ENCODE data around the gene RTL1. TPM values are rescaled to one million over a fixed set of nuclear protein-coding genes. Genes with fewer than 3 reads are reported as not detected.

Gene RTL1
- polyA plus RNA-seq, 1 of the 3 experiments (the other 2 are of a cell fraction), result 0.07 TPM

DNA sequence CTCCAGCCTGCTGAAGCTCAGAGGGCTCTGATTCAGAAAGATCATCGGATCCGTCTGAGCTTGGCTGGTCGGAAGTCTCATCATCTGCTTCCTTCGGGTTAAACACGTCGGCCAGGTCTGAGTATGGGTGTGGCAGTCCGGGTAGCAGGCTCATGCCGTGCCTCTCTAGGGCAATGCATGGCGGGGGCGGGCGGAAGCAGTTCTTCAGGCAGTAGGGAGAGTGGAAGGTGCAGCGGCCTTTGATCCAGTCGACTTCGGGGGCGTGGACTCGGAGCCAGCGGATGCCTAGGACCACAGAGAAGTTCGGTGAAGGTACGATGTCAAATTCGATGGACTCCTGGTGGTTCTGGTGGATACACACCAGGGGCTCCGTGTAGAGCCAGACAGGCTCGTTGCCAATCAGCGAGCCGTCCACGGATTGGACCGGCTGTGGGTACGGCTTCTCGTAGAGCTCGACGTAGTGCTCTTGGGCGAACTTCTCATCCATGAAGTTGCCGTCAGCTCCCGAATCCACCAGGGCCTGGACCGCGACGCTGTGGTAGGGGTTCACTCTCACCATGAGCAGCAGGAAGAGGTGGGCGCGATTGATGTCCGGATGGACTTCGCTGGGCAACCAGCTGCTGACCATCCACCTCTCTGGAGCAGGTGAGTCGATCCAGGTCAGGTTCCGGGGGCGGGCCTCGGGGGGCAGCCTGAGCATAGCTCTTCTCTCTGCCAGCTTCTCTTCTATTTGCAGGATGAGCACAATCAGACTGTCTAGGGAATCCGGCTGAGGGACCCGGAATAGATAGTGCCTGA lies 20.3 kb downstream of the RTL1 start:
- no peak for DNase-seq
- Histone ChIP-seq H3K9me2 (no peaks in the 10 kb centered on the region), H3K9ac (no peak overlapping the region), H3K4me1 (ENCODE audit: control insufficient read depth in 1 of 2, insufficient read depth in 2 of 2, low read depth in 1 of 2, low read length in 1 of 2) (peaks cover 2 to 43% of the 10 kb centered on the region in 2 experiments; a peak in 3 of 4 replicates), H3K79me2 (ENCODE audit: insufficient read depth) (no peaks in the 10 kb centered on the region), H3K27me3 (ENCODE audit: insufficient read depth) (no peaks in the 10 kb centered on the region), H3K36me3 (replicated peaks in 1 of 2; ENCODE audit: control insufficient read depth in 1 of 2, insufficient read depth in 2 of 2, low read length in 1 of 2) (no peaks in the 10 kb centered on the region), H3F3A (replicated peaks; ENCODE audit: insufficient read depth) (no peaks in the 10 kb centered on the region), H3K4me3 (ENCODE audit: low read depth in 2 of 2, low read length in 1 of 2) (no peak overlapping the region), H4K20me1 (ENCODE audit: insufficient read depth) (no peaks in the 10 kb centered on the region), H3K9me3 (no peaks in the 10 kb centered on the region), H2AFZ (ENCODE audit: low read depth) (no peak overlapping the region), H3K4me2 (no peak overlapping the region), H3K27ac (ENCODE audit: low read depth in 2 of 2, low read length in 1 of 2) (no peak overlapping the region; a peak in 1 of 4 replicates)
- no peak for TF ChIP-seq TEAD4 (IDR thresholded peaks at IDR 0.05; ENCODE audit: borderline replicate concordance, insufficient read depth)
- no peak for TF ChIP-seq NRF1 (IDR thresholded peaks at IDR 0.05; ENCODE audit: low read depth, low read length)
- TF ChIP-seq, protein P1, sequence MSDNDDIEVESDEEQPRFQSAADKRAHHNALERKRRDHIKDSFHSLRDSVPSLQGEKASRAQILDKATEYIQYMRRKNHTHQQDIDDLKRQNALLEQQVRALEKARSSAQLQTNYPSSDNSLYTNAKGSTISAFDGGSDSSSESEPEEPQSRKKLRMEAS (IDR thresholded peaks at IDR 0.05; ENCODE audit: low read depth), result no peak
- TF ChIP-seq, protein P2, sequence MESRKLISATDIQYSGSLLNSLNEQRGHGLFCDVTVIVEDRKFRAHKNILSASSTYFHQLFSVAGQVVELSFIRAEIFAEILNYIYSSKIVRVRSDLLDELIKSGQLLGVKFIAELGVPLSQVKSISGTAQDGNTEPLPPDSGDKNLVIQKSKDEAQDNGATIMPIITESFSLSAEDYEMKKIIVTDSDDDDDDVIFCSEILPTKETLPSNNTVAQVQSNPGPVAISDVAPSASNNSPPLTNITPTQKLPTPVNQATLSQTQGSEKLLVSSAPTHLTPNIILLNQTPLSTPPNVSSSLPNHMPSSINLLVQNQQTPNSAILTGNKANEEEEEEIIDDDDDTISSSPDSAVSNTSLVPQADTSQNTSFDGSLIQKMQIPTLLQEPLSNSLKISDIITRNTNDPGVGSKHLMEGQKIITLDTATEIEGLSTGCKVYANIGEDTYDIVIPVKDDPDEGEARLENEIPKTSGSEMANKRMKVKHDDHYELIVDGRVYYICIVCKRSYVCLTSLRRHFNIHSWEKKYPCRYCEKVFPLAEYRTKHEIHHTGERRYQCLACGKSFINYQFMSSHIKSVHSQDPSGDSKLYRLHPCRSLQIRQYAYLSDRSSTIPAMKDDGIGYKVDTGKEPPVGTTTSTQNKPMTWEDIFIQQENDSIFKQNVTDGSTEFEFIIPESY (IDR thresholded peaks at IDR 0.05; ENCODE audit: borderline replicate concordance, low read depth), result no peak
- no peak for TF ChIP-seq EP300 (IDR thresholded peaks at IDR 0.05; ENCODE audit: borderline replicate concordance in 1 of 2, low read depth in 1 of 2, low read length in 1 of 2)
- no peak for TF ChIP-seq YY1 (IDR thresholded peaks at IDR 0.05; ENCODE audit: low read depth)
- TF ChIP-seq, protein P3, sequence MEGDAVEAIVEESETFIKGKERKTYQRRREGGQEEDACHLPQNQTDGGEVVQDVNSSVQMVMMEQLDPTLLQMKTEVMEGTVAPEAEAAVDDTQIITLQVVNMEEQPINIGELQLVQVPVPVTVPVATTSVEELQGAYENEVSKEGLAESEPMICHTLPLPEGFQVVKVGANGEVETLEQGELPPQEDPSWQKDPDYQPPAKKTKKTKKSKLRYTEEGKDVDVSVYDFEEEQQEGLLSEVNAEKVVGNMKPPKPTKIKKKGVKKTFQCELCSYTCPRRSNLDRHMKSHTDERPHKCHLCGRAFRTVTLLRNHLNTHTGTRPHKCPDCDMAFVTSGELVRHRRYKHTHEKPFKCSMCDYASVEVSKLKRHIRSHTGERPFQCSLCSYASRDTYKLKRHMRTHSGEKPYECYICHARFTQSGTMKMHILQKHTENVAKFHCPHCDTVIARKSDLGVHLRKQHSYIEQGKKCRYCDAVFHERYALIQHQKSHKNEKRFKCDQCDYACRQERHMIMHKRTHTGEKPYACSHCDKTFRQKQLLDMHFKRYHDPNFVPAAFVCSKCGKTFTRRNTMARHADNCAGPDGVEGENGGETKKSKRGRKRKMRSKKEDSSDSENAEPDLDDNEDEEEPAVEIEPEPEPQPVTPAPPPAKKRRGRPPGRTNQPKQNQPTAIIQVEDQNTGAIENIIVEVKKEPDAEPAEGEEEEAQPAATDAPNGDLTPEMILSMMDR (IDR thresholded peaks at IDR 0.05), result no peak
- TF ChIP-seq, protein P4, sequence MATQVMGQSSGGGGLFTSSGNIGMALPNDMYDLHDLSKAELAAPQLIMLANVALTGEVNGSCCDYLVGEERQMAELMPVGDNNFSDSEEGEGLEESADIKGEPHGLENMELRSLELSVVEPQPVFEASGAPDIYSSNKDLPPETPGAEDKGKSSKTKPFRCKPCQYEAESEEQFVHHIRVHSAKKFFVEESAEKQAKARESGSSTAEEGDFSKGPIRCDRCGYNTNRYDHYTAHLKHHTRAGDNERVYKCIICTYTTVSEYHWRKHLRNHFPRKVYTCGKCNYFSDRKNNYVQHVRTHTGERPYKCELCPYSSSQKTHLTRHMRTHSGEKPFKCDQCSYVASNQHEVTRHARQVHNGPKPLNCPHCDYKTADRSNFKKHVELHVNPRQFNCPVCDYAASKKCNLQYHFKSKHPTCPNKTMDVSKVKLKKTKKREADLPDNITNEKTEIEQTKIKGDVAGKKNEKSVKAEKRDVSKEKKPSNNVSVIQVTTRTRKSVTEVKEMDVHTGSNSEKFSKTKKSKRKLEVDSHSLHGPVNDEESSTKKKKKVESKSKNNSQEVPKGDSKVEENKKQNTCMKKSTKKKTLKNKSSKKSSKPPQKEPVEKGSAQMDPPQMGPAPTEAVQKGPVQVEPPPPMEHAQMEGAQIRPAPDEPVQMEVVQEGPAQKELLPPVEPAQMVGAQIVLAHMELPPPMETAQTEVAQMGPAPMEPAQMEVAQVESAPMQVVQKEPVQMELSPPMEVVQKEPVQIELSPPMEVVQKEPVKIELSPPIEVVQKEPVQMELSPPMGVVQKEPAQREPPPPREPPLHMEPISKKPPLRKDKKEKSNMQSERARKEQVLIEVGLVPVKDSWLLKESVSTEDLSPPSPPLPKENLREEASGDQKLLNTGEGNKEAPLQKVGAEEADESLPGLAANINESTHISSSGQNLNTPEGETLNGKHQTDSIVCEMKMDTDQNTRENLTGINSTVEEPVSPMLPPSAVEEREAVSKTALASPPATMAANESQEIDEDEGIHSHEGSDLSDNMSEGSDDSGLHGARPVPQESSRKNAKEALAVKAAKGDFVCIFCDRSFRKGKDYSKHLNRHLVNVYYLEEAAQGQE (IDR thresholded peaks at IDR 0.05; ENCODE audit: low read depth, low read length), result no peak
- TF ChIP-seq RFX5 (IDR thresholded peaks at IDR 0.05; ENCODE audit: low read length), result no peak
- ChIA-PET POLR2A (no interaction called here), CTCF (no interaction called here)
- 81% methylated on average over 30 of the region's 46 CpGs for WGBS (ENCODE audit: low lambda C conversion rate)
